NCI-H460 (cell line): Measurements from ENCODE around the gene PDE6H. TPM values are rescaled to one million over a fixed set of nuclear protein-coding genes. Genes with fewer than 3 reads are reported as not detected.

Experiments used
- DNase-seq: peaks from one replicate; pipeline ENCODE4 v3.0.0-alpha.2; 2016; ENCODE audit warnings: low read depth; ENCODE audit errors: extremely low read depth
- total RNA-seq: library from RNA; depleted of rRNA; stranded (reverse); fragments of >200 nt; shearing (Covaris generic); gene quantifications from 2 replicates; pipeline ENCODE4 v1.2.3, GENCODE V29; 2014

PDE6H gene
- total RNA-seq, 1 experiment from 2014 or later: not detected

DNA sequence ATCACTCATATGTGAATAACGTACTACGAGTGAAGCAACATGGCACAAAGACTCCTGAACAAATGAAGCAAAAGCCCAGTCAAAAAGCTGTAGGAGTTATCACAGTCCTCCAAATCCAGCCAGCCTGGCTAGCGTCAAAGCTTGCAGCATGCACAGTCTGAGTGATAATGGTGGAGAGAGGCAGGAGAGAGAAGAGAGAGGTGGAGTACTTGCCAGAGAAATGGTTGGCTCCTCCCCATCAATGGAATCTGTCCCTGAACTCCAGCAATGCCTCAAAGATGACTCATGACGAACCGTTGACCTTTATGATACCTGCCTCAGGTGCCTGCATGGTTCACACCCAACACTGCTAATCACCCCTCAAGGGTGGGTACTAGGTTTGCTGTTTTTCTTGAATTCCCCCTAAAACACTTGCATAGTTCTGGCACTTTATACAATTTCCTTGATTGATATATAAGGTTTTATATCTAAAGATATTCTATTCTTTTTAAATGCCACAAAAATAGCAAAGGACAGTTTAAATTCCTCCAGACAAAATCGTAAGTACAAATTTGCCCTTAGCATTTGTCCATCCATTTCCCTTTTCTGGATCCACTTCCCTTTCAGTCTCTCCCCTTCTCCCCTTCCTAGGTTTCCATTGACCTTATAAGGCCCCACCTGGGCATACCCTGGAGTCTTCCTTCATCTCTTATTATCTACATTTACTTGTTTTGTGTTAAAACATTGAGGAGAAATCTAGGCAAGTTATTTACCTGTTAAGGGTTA is 21.7 kb upstream of the PDE6H start:
- DNase-seq: no peak

DNA sequence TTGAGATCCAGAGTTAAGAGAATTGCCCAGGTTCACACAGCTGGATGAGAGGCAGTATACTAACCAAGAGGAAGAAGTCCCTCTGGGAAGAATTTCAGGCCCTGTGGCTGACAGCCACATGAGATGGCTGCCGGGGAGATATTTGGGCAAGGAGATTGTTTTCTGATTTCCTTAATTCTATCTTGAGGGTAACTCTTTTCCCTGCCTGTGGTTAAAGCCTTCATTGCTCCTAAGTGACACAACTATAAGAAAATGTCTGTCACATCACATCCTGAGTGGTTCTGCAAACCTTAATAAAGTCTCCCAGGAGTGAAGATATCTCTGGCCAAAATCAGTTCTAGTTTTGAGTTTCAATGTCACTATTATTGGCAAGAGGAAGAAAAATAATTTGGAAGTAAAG is 21.0 kb upstream of the PDE6H start:
- DNase-seq: no peak

- no peak for DNase-seq
These were observed 20.4 kb upstream of the PDE6H start for GRCh38 chr12:14952299-14952921.

DNA sequence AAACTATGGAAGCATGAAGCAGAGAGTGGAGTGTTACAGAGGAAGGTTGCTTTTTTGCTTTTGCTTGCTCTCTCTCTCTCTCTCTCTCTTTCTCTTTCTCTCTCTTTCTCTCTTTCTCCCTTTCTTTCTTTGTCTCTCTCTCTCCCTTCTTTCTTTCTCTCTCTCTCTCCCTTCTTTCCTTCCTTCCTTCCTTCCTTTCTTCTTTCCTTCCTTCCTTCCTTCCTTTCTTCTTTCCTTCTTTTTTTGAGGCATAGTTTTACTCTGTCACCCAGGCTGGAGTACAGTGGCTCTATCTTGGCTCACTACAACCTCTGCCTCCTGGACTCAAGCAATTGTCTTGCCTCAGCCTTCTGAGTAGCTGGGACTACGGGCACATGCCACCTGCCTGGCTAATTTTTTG is 19.1 kb upstream of the PDE6H start:
- DNase-seq: no peak

- DNase-seq: no peak
These were observed 18.6 kb upstream of the PDE6H start for GRCh38 chr12:14954269-14954668.

DNA sequence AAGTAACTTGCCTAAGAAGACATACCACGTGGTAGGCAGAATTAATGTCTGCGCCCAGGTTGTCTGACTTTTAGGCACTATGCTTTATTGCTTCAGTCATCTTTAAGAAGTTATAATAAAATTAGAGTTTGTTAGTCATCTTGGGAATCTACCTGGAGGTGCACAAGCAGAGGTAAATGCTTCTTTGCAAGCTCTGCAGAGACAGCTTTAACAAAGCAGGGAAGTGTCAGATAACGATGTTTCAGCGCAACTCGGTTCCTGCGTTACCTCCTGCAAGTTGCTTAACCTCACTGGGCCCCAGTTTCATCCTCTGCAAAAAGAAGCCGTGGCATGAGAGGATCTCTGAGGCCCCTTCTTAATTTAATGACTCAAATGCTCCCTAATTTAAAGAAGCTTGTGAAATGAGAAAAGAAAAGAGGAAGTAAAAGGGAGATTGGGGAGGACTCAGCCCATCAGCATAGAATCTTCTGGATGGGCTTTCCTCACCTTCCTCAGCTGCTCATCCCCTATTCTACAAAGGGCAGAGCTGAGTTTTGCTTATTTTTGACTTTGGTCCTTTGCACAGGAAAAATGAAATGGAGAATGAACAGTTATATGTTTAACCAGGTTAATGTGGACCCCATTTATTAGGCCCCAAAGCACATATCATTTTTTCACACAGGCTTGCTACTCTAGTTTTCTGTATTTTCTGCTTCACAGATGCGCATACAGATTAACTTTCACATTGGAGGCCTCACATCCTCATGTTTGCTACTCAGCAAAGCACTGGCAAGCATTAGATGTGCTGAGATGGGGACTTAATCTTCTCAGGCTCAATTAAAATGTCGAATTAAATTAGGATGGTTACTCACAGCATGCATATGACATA is 16.6 kb upstream of the PDE6H start:
- no peak for DNase-seq

DNA sequence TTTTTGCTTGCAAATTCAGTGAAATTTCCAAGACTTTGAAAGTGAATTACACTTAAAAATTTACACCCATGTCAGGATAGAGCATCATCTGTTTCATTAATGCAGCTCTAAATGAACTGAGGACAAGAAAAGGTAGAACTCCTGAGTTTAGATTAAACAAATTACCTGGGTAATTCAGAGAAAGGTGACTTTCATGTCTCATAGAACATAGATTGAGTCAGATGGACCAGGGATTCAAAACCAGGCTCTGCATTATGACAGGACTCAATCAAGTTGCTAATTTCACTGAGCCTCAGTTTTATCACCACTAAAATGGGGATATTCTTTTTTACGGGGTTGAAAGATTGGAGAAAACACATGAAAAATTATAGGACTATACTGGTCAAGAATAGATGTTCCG is 15.9 kb upstream of the PDE6H start:
- no peak for DNase-seq

GRCh38 chr12:14957551-14958168 is 15.2 kb upstream of the PDE6H start:
- DNase-seq: no peak

DNA sequence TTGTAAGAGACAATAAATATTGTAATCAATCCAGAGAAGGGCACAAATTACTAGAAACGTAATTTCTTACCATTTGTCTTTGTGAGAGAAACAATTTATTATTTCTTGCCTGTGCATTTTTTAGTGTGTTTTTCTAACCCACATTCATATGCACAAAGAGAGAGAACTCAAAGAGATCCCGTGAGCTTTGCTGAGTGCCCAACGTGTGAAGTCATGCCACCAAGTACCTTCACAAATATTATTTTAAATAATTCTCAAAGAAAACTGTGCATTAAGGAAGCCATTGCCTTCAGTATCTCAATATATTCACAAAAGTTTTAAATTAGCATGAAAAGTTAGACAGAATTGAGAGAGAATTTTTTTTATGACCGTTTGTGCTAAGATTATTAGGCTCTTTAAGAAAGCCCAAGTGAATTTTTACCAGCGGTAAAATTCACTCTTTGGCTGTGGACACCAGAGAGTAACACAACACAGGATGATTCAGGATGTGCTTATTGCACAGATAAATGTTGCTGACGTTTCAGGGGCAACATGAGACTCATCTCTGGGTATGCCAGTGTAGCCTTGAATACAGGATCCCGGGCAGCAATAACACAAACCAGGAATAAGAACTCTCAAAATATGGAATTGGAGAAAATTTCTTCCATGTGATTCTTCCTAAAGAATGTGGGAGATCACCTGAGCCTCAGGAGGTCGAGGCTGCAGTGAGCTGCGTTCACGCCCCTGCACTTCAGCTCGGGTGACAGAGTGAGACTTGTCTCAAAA is 14.3 kb upstream of the PDE6H start:
- DNase-seq: no peak

DNA sequence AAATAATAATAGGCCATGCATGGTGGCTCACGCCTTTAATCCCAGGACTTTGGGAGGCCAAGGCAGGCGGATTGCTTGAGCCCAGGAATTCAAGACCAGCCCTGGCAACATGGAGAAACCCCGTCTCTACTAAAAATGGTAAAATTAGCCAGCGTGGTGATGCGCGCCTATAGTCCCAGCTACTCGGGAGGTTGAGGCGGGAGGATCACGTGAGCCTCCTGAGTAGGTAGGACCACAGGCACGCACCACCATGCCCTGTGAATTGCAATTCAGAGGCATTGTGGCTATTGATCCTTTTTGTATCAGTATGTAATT is 13.8 kb upstream of the PDE6H start:
- no peak for DNase-seq

GRCh38 chr12:14959463-14959862 is 13.4 kb upstream of the PDE6H start:
- DNase-seq: no peak

DNA sequence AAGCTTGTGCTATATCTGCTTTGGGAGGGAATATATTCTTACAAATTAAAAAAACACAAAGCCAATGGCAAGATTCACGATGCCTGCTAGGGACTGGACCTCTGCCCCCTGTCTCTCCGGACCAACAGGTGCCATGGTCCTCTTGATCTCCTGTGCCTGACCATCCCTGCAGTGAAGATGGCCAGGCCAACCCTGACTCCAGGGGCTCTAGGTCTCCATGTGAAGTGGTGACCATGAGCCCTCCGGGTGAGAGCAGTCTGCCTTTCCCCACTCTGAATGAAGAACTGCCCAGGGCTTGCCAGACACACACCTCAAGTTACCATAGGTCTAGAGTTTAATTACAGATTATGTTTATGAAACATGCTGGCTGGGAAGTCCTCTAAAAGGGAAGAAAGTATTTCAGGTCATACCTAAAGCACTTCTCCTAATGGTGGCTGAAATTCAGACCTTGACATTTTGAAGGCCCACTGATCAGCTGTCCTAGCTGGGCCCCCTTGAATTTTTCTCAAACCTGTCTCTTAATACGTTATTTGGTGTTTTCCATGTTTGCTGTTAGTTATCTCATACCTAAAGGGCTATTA is 12.8 kb upstream of the PDE6H start:
- DNase-seq: no peak

- DNase-seq: no peak
These were observed 12.0 kb upstream of the PDE6H start for GRCh38 chr12:14960548-14961465.

DNA sequence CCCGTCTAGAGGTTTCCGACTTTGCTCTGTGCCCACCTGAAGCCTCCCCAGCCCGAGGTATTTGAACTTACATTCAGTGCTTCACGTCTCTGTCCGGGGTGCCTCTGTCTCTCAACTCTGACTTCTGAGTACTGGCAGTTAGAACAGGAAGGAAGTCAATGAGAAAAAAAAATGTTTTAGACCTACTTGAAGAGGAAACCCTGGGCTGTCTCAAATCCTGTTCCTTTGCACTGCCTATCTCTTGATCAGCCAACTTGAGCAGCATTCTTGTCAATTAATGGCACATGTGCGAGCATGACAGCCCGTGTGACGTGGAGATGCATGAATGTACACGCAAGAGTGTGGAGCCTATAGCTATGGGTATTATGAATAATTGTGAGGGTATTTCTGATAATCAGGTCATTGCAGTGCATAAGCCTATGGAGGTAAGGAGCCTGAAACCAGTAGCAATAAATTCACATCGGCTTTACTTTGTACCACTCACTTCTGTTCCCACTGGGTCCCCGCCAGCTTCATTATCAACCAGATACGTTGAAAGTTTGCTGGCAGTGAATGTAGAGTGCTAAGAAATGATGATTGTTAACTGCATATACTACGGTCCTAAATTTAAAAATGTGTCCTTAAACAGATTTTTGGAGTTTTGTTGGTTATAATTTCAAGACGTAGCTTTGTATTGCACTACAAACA is 11.2 kb upstream of the PDE6H start, which contains the start of gene ARHGDIB:
TSS of gene ARHGDIB (minus strand) at position 136 of the 687 bp plus-strand sequence. CDS start 10,889 bp downstream, outside the sequence.
- no peak for DNase-seq

DNA sequence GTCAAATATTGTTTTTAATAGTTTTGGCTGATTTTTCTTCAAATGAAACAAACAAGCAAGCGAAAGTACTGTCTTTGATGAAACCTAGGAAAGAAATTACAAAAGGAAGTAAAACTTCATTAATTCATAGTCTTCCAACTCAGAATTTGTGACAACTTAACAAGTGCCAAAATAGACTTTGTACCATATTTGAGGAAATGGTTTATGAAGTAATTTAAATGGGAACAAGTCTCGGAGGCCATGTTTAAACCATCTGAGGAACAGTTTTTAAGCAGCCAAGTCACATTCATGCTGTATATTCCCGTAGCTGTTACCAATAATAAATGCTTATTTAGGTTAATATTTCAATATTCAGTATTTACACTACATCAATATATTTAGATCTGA is 10.7 kb upstream of the PDE6H start:
- no peak for DNase-seq

DNA sequence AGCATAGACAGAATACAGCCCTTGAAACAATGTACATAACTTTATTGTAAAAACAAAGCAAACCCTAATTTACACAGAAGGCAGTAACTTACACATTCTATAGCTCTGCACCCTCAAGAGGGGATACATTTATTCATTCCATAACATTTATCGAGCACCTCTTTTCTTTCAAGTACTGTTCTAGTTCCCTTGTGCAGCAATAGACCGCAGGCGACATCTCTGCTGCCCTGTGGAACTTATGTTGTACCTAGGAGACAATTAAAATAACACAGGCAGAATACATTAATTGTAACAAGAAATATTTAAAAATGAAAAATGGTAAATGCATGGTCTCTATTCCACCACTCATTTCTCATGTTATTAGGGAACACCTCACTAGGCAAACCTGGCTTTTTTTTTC is 10.0 kb upstream of the PDE6H start:
- no peak for DNase-seq

DNA sequence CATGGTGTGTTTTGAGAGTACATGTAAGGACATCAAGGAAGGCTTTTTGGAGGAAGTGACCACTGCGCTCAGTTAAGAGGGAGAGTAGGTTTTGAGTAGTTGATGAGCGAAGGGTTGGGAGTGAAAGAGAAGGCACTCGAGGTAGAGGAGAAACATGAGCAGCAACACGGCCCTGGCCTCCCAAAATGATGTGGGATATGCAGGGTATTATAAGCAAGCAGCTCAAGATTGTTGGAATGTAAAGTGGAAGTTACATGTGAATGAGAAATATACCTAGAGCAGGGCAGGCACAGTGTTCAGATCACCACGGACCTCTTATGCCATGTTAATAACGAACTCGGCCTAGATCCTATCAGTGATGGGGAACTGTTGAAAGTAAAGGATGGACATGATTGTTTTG is 9.3 kb upstream of the PDE6H start:
- DNase-seq: no peak

DNA sequence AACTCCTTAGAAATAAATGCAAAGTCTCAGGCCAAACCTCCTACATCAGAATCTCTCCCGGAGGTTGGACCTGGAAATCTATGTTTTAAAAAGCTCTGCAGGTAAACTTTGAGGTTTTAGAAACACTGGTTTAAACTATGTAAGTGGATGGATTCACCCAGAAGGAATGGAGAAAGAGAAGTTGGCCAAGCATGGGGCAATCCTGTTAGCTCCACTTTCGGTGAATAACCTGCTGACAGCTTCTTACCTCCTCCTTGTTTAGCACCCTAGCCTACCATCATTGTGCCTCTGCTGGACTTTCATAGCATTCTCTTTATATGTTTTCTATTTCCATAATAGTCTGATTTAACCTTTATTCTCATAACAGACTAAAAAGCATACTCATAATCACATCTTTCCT is 8.4 kb upstream of the PDE6H start:
- DNase-seq: no peak
